Activated naive CD4-positive, alpha-beta T cell treated with anti-CD3 and anti-CD28 coated beads for 36 hours (primary cell): ENCODE measurements around the gene CACNA2D3. TPM values are rescaled to one million over a fixed set of nuclear protein-coding genes. Genes with fewer than 3 reads are reported as not detected.

Source experiments
- CTCF ChIA-PET: fragments of 350-600 bp; sonication (Branson Sonifier 250); formaldehyde crosslinking; loops from one replicate; lab custom pipeline; 2021; ENCODE audit warnings: antibody characterized with exemption; lab: Charles Lee
- DNase-seq: peaks from one replicate; pipeline ENCODE4 v3.0.0-alpha.2; 2020
- H3K27ac Mint-ChIP-seq: one replicate; pipeline ENCODE4 v1.8.0; 2021; ENCODE audit warnings: mild to moderate bottlenecking, mixed read lengths
- H3K27me3 Mint-ChIP-seq: one replicate; pipeline ENCODE4 v1.8.0; 2021; ENCODE audit warnings: low read depth, mixed read lengths
- H3K36me3 Mint-ChIP-seq: one replicate; pipeline ENCODE4 v1.8.0; 2021; ENCODE audit warnings: low read depth, mixed read lengths
- H3K4me1 Mint-ChIP-seq: one replicate; pipeline ENCODE4 v1.8.0; 2021; ENCODE audit warnings: low read depth, mixed read lengths
- H3K4me3 Mint-ChIP-seq: one replicate; pipeline ENCODE4 v1.8.0; 2021; ENCODE audit warnings: mild to moderate bottlenecking, moderate library complexity, mixed read lengths
- H3K9me3 Mint-ChIP-seq: one replicate; pipeline ENCODE4 v1.8.0; 2021; ENCODE audit warnings: mixed read lengths
- intact Hi-C: fragments of 100-400 bp; cut with micrococcal nuclease; formaldehyde crosslinking; loops from one replicate; pipeline ENCODE4 v1.15.1; 2023
- total RNA-seq, 2 experiments: library from RNA; stranded (reverse); gene quantifications; one replicate each; pipeline ENCODE4 v1.2.3, GENCODE V29; 2021

Gene CACNA2D3
- total RNA-seq, 2 experiments from 2014 or later: not detected

- H3K36me3 Mint-ChIP-seq: no peaks in the 10 kb centered on the region
- CTCF ChIA-PET: no interaction called here
Measured at GRCh38 chr3:54213907-54214306, 91.6 kb downstream of the CACNA2D3 start.

GRCh38 chr3:54214845-54215244 is 92.5 kb downstream of the CACNA2D3 start:
- Mint-ChIP-seq H3K27me3 (no peaks in the 10 kb centered on the region), H3K4me3 (no peak overlapping the region), H3K4me1 (no peaks in the 10 kb centered on the region), H3K27ac (no peak overlapping the region), H3K9me3 (peaks cover 6% of the 10 kb centered on the region), H3K36me3 (no peaks in the 10 kb centered on the region)
- CTCF ChIA-PET: no interaction called here
- intact Hi-C loops: no loop called here
- no peak for DNase-seq

More at GRCh38 chr3:54213907-54214306, 91.6 kb downstream of the CACNA2D3 start:
- no peak overlapping the region for H3K27ac Mint-ChIP-seq
- H3K27me3 Mint-ChIP-seq: no peaks in the 10 kb centered on the region
- no peaks in the 10 kb centered on the region for H3K4me1 Mint-ChIP-seq
- intact Hi-C loops: no loop called here
- no peak for DNase-seq
- peaks cover 6% of the 10 kb centered on the region for H3K9me3 Mint-ChIP-seq
- H3K4me3 Mint-ChIP-seq: no peak overlapping the region

GRCh38 chr3:54215521-54215920 is 93.2 kb downstream of the CACNA2D3 start:
- CTCF ChIA-PET: no interaction called here

GRCh38 chr3:54217828-54218227 is 95.5 kb downstream of the CACNA2D3 start:
- intact Hi-C loops: no loop called here
- Mint-ChIP-seq H3K36me3 (no peaks in the 10 kb centered on the region), H3K27me3 (no peaks in the 10 kb centered on the region), H3K27ac (no peak overlapping the region), H3K4me3 (no peak overlapping the region), H3K4me1 (no peaks in the 10 kb centered on the region), H3K9me3 (peaks cover 1% of the 10 kb centered on the region)
- no peak for DNase-seq
- CTCF ChIA-PET: no interaction called here

More at GRCh38 chr3:54215521-54215920, 93.2 kb downstream of the CACNA2D3 start:
- intact Hi-C loops: no loop called here
- no peak for DNase-seq
- Mint-ChIP-seq H3K27ac (no peak overlapping the region), H3K4me1 (no peaks in the 10 kb centered on the region), H3K27me3 (no peaks in the 10 kb centered on the region), H3K36me3 (no peaks in the 10 kb centered on the region), H3K4me3 (no peak overlapping the region), H3K9me3 (peaks cover 6% of the 10 kb centered on the region)

GRCh38 chr3:54222316-54222715 is 100.0 kb downstream of the CACNA2D3 start:
- no peak overlapping the region for H3K27ac Mint-ChIP-seq
- no peaks in the 10 kb centered on the region for H3K4me1 Mint-ChIP-seq
- no peaks in the 10 kb centered on the region for H3K9me3 Mint-ChIP-seq
- intact Hi-C loops: no loop called here
- H3K36me3 Mint-ChIP-seq: no peaks in the 10 kb centered on the region
- DNase-seq: no peak
- CTCF ChIA-PET: no interaction called here
- H3K4me3 Mint-ChIP-seq: no peak overlapping the region
- H3K27me3 Mint-ChIP-seq: peaks cover 2% of the 10 kb centered on the region

- peaks cover 2% of the 10 kb centered on the region for H3K27me3 Mint-ChIP-seq
- DNase-seq: no peak
- no peaks in the 10 kb centered on the region for H3K36me3 Mint-ChIP-seq
- H3K9me3 Mint-ChIP-seq: no peaks in the 10 kb centered on the region
- no peak overlapping the region for H3K4me3 Mint-ChIP-seq
- H3K4me1 Mint-ChIP-seq: no peaks in the 10 kb centered on the region
- CTCF ChIA-PET: no interaction called here
- H3K27ac Mint-ChIP-seq: no peak overlapping the region
- intact Hi-C loops: no loop called here
Measured at GRCh38 chr3:54223063-54223462, 100.7 kb downstream of the CACNA2D3 start.

- H3K27ac Mint-ChIP-seq: no peak overlapping the region
- no peak for DNase-seq
- intact Hi-C loops: no loop called here
- peaks cover 4% of the 10 kb centered on the region for H3K27me3 Mint-ChIP-seq
- no peaks in the 10 kb centered on the region for H3K36me3 Mint-ChIP-seq
- CTCF ChIA-PET: no interaction called here
- H3K4me3 Mint-ChIP-seq: no peak overlapping the region
- H3K4me1 Mint-ChIP-seq: no peaks in the 10 kb centered on the region
- H3K9me3 Mint-ChIP-seq: no peaks in the 10 kb centered on the region
Measured at GRCh38 chr3:54225841-54226528, 103.6 kb downstream of the CACNA2D3 start.

- H3K4me1 Mint-ChIP-seq: no peaks in the 10 kb centered on the region
- H3K36me3 Mint-ChIP-seq: no peaks in the 10 kb centered on the region
- H3K9me3 Mint-ChIP-seq: no peaks in the 10 kb centered on the region
- DNase-seq: no peak
- H3K4me3 Mint-ChIP-seq: no peak overlapping the region
- CTCF ChIA-PET: interaction anchor here (1.4 kb wide), 1 partner anchor 10 kb away, joined by 4 read pairs; no protein-coding TSS in a partner anchor
- H3K27me3 Mint-ChIP-seq: peaks cover 5% of the 10 kb centered on the region
- intact Hi-C loops: no loop called here
- H3K27ac Mint-ChIP-seq: no peak overlapping the region
Measured at GRCh38 chr3:54228806-54229205, 106.5 kb downstream of the CACNA2D3 start.

- intact Hi-C loops: no loop called here
- peaks cover 3% of the 10 kb centered on the region for H3K27me3 Mint-ChIP-seq
Measured at GRCh38 chr3:54232618-54233017, 110.3 kb downstream of the CACNA2D3 start.

GRCh38 chr3:54235998-54236397 is 113.6 kb downstream of the CACNA2D3 start:
- intact Hi-C loops: no loop called here
- peaks cover under 1% of the 10 kb centered on the region for H3K27me3 Mint-ChIP-seq
- no peak for DNase-seq
- H3K36me3 Mint-ChIP-seq: no peaks in the 10 kb centered on the region
- CTCF ChIA-PET: no interaction called here
- H3K9me3 Mint-ChIP-seq: peaks cover 2% of the 10 kb centered on the region
- H3K4me1 Mint-ChIP-seq: no peaks in the 10 kb centered on the region
- no peak overlapping the region for H3K4me3 Mint-ChIP-seq
- H3K27ac Mint-ChIP-seq: no peak overlapping the region

More at GRCh38 chr3:54232618-54233017, 110.3 kb downstream of the CACNA2D3 start:
- H3K36me3 Mint-ChIP-seq: no peaks in the 10 kb centered on the region
- DNase-seq: no peak
- H3K4me1 Mint-ChIP-seq: no peaks in the 10 kb centered on the region
- no peak overlapping the region for H3K4me3 Mint-ChIP-seq
- H3K9me3 Mint-ChIP-seq: peaks cover 2% of the 10 kb centered on the region
- CTCF ChIA-PET: no interaction called here
- no peak overlapping the region for H3K27ac Mint-ChIP-seq

GRCh38 chr3:54237109-54237508 is 114.8 kb downstream of the CACNA2D3 start:
- DNase-seq: no peak
- H3K4me1 Mint-ChIP-seq: no peaks in the 10 kb centered on the region
- H3K27me3 Mint-ChIP-seq: no peaks in the 10 kb centered on the region
- no peak overlapping the region for H3K4me3 Mint-ChIP-seq
- intact Hi-C loops: no loop called here
- H3K27ac Mint-ChIP-seq: no peak overlapping the region
- CTCF ChIA-PET: no interaction called here
- no peaks in the 10 kb centered on the region for H3K36me3 Mint-ChIP-seq
- H3K9me3 Mint-ChIP-seq: peaks cover 2% of the 10 kb centered on the region

GRCh38 chr3:54237788-54238502 is 115.6 kb downstream of the CACNA2D3 start:
- Mint-ChIP-seq H3K9me3 (peaks cover 2% of the 10 kb centered on the region), H3K27ac (no peak overlapping the region), H3K4me1 (no peaks in the 10 kb centered on the region), H3K36me3 (no peaks in the 10 kb centered on the region), H3K27me3 (no peaks in the 10 kb centered on the region), H3K4me3 (no peak overlapping the region)
- CTCF ChIA-PET: no interaction called here
- DNase-seq: no peak
- intact Hi-C loops: no loop called here

- Mint-ChIP-seq H3K27ac (no peak overlapping the region), H3K9me3 (no peaks in the 10 kb centered on the region), H3K4me1 (no peaks in the 10 kb centered on the region), H3K27me3 (no peaks in the 10 kb centered on the region), H3K4me3 (no peak overlapping the region), H3K36me3 (no peaks in the 10 kb centered on the region)
- CTCF ChIA-PET: no interaction called here
- intact Hi-C loops: no loop called here
- DNase-seq: no peak
Measured at GRCh38 chr3:54240309-54240708, 118.0 kb downstream of the CACNA2D3 start.
